ENCODE data around the gene TRIO.

DNA sequence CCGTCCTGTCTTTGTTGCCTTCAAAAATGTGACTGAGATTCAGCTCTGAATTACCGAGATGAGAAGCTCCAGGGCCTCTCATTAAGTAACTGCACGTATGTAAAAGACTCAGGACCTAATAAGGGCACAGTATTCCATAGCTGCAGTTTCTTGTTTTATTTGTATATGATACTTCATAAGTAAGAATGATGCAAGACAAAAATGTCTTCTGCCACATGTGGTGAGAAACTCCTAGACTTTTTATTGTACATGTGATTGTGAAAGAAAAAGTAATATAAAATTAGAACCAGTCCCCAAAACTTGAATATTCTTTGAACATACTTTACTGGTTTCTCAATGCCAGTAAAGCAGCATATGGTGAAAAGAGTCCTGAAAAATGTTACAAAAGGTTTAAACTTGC, 328.4 kb downstream of the TRIO start:
- TF ChIP-seq EZH2 (IDR thresholded peaks at IDR 0.05) (no peak), POLR2AphosphoS5 (IDR thresholded peaks at IDR 0.05; ENCODE audit: borderline replicate concordance, low read depth, low read length) (no peak), FOXP2 (optimal IDR thresholded peaks at IDR 0.05; ENCODE audit: control extremely low read depth, extremely low read length, insufficient read depth) (no peak)
